HFFc6 (cell line): ENCODE measurements around the gene DTX4. TPM values are rescaled to one million over a fixed set of nuclear protein-coding genes. Genes with fewer than 3 reads are reported as not detected.

ENCODE experiments used
- DNase-seq: peaks from one replicate; pipeline ENCODE4 v3.0.0-alpha.2; 2018
- H3K27ac Mint-ChIP-seq: 2 replicates; pipeline ENCODE4 v1.8.0; 2020; ENCODE audit warnings: mild to moderate bottlenecking, mixed read lengths
- H3K27me3 Mint-ChIP-seq: 2 replicates; pipeline ENCODE4 v1.8.0; 2021; ENCODE audit warnings: mild to moderate bottlenecking, moderate library complexity, mixed read lengths; ENCODE audit not compliant: insufficient read depth
- H3K36me3 Mint-ChIP-seq: 2 replicates; pipeline ENCODE4 v1.8.0; 2021; ENCODE audit warnings: low read depth, mixed read lengths
- H3K4me1 Mint-ChIP-seq: 2 replicates; pipeline ENCODE4 v1.8.0; 2020; ENCODE audit warnings: low read depth, mixed read lengths
- H3K4me3 Mint-ChIP-seq: 2 replicates; pipeline ENCODE4 v1.8.0; 2020; ENCODE audit warnings: mild to moderate bottlenecking, moderate library complexity, mixed read lengths
- H3K9me3 Mint-ChIP-seq: 2 replicates; pipeline ENCODE4 v1.8.0; 2020; ENCODE audit warnings: mild to moderate bottlenecking, mixed read lengths
- total RNA-seq, 6 experiments: library from RNA; stranded (reverse); fragmentation: NEBNext Ultra II Directional; extraction: Animal tissue kit (Norgen Biotek cat#: 25700); gene quantifications; 2 replicates in 1 of 6; 3 replicates in 5 of 6; pipeline ENCODE4 v1.2.3, GENCODE V29; 2021
- TF ChIP-seq, protein P1 (sequence below): fragments of 200-600 bp; sonication (generic); IDR thresholded peaks from 2 replicates; pipeline ENCODE4 v1.5.0; 2021; ENCODE audit warnings: antibody characterized with exemption, mild to moderate bottlenecking

Gene DTX4
- total RNA-seq, 6 experiments from 2014 or later, result 3.2 to 4.6 (median 4.1) TPM

DNA sequence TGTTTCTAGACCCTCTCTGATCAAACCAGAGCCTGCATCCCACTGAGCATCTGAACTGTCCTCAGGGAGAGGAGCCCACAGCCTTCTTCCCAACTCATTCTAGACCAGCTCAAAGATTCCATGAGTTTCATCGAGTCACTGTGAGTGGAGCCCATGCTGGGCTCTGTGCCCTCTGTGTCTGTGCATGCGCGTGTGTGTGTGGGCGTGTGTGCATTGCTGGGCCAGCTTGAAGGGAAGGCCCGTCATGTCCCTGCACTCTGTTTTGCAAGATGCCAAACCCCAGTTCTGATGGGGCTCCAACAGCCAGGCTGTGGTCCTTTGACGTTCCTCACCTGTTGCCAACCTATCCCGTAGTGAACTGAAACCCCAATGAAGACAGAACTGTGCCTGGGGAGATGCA lies 33.7 kb downstream of the DTX4 start:
- Mint-ChIP-seq H3K4me3 (no peak overlapping the region), H3K36me3 (no peaks in the 10 kb centered on the region), H3K4me1 (peaks cover 47% of the 10 kb centered on the region), H3K27me3 (peaks cover 11% of the 10 kb centered on the region), H3K9me3 (no peaks in the 10 kb centered on the region), H3K27ac (no peak overlapping the region)
- TF ChIP-seq, protein P1, sequence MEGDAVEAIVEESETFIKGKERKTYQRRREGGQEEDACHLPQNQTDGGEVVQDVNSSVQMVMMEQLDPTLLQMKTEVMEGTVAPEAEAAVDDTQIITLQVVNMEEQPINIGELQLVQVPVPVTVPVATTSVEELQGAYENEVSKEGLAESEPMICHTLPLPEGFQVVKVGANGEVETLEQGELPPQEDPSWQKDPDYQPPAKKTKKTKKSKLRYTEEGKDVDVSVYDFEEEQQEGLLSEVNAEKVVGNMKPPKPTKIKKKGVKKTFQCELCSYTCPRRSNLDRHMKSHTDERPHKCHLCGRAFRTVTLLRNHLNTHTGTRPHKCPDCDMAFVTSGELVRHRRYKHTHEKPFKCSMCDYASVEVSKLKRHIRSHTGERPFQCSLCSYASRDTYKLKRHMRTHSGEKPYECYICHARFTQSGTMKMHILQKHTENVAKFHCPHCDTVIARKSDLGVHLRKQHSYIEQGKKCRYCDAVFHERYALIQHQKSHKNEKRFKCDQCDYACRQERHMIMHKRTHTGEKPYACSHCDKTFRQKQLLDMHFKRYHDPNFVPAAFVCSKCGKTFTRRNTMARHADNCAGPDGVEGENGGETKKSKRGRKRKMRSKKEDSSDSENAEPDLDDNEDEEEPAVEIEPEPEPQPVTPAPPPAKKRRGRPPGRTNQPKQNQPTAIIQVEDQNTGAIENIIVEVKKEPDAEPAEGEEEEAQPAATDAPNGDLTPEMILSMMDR, result no peak
- no peak for DNase-seq

DNA sequence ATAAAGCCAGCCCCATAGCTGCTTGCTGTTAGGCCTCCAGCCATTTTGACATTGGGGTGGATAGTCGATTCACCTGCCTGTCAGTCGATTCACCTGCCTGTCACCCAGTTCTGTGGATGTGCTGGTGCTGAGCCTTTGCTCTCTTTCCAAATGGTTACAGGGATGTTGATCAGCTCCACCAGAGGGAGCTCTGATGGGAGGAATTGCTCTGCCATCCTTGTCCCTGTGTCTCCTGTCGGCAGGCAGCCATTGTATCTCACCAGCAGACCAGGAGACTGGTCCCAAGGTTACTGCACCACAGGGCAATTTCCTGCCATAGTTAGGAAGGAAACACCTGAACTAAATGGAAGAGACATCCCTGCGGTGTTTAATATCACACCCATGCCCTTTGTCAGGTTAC lies 34.7 kb downstream of the DTX4 start:
- peaks cover 41% of the 10 kb centered on the region for H3K4me1 Mint-ChIP-seq
- no peak overlapping the region for H3K27ac Mint-ChIP-seq
- H3K36me3 Mint-ChIP-seq, result no peaks in the 10 kb centered on the region
- no peaks in the 10 kb centered on the region for H3K9me3 Mint-ChIP-seq
- peaks cover 20% of the 10 kb centered on the region for H3K27me3 Mint-ChIP-seq
- DNase-seq, result peak; percentile 37
- TF ChIP-seq, protein P1, result peak; percentile 81
- H3K4me3 Mint-ChIP-seq, result no peak overlapping the region

DNA sequence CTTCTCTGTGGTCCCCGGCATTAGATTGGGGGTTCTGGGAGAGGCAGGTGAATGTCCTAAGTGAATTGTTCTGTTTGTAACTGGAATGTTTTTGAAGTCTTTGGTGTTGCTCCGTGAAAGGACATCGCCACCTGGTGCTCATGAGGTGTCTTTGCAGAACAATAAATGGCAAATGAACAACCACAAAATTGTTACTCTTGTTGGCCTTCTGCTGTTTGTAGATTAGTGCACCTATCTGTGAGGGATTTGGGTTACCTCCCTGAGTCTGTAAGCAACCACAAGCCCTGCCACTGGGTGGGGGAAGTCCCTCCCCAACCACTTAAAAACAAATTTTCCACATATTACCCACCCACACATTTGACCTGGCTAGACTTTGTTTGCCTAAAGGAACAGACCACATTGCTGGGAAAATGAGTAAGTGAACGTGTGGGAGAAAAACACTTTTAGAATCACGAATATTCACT lies 36.1 kb downstream of the DTX4 start:
- peak; percentile 40 for DNase-seq
- Mint-ChIP-seq H3K4me3 (no peak overlapping the region), H3K27ac (no peak overlapping the region), H3K36me3 (no peaks in the 10 kb centered on the region), H3K9me3 (no peaks in the 10 kb centered on the region), H3K27me3 (peaks cover 32% of the 10 kb centered on the region), H3K4me1 (peaks cover 41% of the 10 kb centered on the region)
- TF ChIP-seq, protein P1, result peak; percentile 86

DNA sequence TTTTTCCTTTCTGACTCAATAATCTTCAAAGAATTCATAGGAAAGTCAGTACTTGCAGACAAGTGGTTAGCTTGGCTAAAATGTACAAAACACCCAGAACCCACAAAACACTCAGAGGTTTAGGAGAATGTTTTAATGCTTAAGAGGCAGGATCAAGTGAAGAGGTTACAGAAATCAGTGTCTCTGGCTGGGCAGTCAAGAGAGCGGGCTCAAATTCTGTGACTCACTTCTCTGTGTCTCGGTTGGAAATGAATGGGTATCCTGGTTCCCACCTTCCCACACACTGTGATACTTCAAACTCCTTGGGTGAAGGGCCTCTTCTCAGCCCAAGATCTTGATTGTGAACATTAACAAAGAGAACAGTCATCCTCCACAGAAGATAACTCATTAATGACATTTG lies 37.0 kb downstream of the DTX4 start:
- Mint-ChIP-seq H3K9me3 (no peaks in the 10 kb centered on the region), H3K36me3 (no peaks in the 10 kb centered on the region), H3K4me1 (peaks cover 33% of the 10 kb centered on the region), H3K4me3 (no peak overlapping the region), H3K27ac (no peak overlapping the region), H3K27me3 (peaks cover 36% of the 10 kb centered on the region)
- TF ChIP-seq, protein P1, result no peak
- no peak for DNase-seq

DNA sequence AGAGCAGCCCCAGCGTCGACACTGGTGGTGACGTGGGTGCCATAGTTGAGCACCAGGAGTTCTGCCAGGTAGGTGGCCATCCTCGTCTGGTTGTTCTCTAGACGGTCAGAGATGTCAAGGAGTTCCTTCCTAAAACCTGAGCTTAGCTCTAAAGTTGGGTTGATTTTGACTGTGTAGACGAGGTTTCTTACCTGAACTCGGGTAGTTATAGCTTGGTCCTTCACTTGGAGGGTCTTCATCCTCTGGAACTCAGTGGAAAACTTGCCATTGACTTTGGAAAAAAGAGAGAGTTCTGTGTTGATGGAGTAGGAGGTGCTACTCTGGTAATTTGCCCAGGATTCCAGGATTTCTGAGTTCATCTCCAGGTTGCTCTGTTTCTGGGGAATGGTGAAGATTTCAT lies 40.3 kb downstream of the DTX4 start:
- Mint-ChIP-seq H3K4me1 (peaks cover 25% of the 10 kb centered on the region), H3K4me3 (no peak overlapping the region), H3K27me3 (peaks cover 33% of the 10 kb centered on the region), H3K36me3 (no peaks in the 10 kb centered on the region), H3K27ac (no peak overlapping the region), H3K9me3 (no peaks in the 10 kb centered on the region)
- no peak for DNase-seq
- TF ChIP-seq, protein P1, result no peak
